HG03342 (cell line): Measurements from ENCODE around the gene SPEM2.

Experiments
- ATAC-seq: cut with Tn5 transposase; IDR thresholded peaks from one replicate; pipeline ENCODE4 v1.9.1; 2021; ENCODE audit warnings: mild to moderate bottlenecking, moderate library complexity; ENCODE audit not compliant: unreplicated experiment

Gene SPEM2

GRCh38 chr17:7425316-7425715 is at the start of gene SPEM2:
SPEM2 (plus strand) TSS chr17:7425616; CDS start chr17:7425689, 73 bp downstream.
- no peak for ATAC-seq

GRCh38 chr17:7379134-7379533 is 46.3 kb upstream of the SPEM2 start:
- ATAC-seq: no peak

GRCh38 chr17:7380321-7380720 is 45.1 kb upstream of the SPEM2 start:
- no peak for ATAC-seq

GRCh38 chr17:7380855-7381683 is 44.3 kb upstream of the SPEM2 start, which contains the start of gene TNK1:
TNK1 (plus strand) TSS chr17:7381089; CDS start chr17:7382927, 1,838 bp downstream.
- ATAC-seq: no peak

- no peak for ATAC-seq
Observed at GRCh38 chr17:7382901-7383300, 42.5 kb upstream of the SPEM2 start.

GRCh38 chr17:7383371-7383741 is 42.1 kb upstream of the SPEM2 start:
- ATAC-seq: no peak

- ATAC-seq: no peak
Observed at GRCh38 chr17:7383742-7384488, 41.5 kb upstream of the SPEM2 start.

- ATAC-seq: no peak
Observed at GRCh38 chr17:7384489-7385081, 40.8 kb upstream of the SPEM2 start.

- no peak for ATAC-seq
Observed at GRCh38 chr17:7388856-7389255, 36.6 kb upstream of the SPEM2 start.

- no peak for ATAC-seq
Observed at GRCh38 chr17:7389924-7390910, 35.2 kb upstream of the SPEM2 start.

- no peak for ATAC-seq
Observed at GRCh38 chr17:7391307-7391706, 34.1 kb upstream of the SPEM2 start.

- ATAC-seq: no peak
Observed at GRCh38 chr17:7392696-7393612, 32.5 kb upstream of the SPEM2 start.

- ATAC-seq: peak; percentile 39
Observed at GRCh38 chr17:7393613-7394451, 31.6 kb upstream of the SPEM2 start.

GRCh38 chr17:7394452-7395191 is 30.8 kb upstream of the SPEM2 start, which contains the start of gene PLSCR3:
PLSCR3 (minus strand) TSS chr17:7394525; CDS start chr17:7394110, 415 bp downstream.
- ATAC-seq: peak; percentile 72

- ATAC-seq: no peak
Observed at GRCh38 chr17:7396147-7396546, 29.3 kb upstream of the SPEM2 start.

GRCh38 chr17:7398612-7399011 is 26.8 kb upstream of the SPEM2 start:
- ATAC-seq: no peak

GRCh38 chr17:7403043-7403726 is 22.2 kb upstream of the SPEM2 start:
- ATAC-seq: no peak
